ENCODE measurements around the gene GRIFIN.
A peak's percentile ranks its signal among the peaks of the same experiment; 100 is the strongest.
"Not testable (repeated sequence)": the region's sequence is repeated elsewhere in the genome, so short reads cannot be mapped to it uniquely, and the experiment has no call there.

Gene GRIFIN

GRCh38 chr7:2461268-2462026, 14.8 kb downstream of the GRIFIN start:
- no peak for DNase-seq (ENCODE audit: low read depth in 2 of 3, low spot score in 2 of 3)

GRCh38 chr7:2460641-2461040, 15.6 kb downstream of the GRIFIN start:
- DNase-seq (ENCODE audit: low read depth in 2 of 3, low spot score in 2 of 3) = no peak

GRCh38 chr7:2460188-2460587, 16.0 kb downstream of the GRIFIN start:
- no peak for DNase-seq (ENCODE audit: low read depth in 2 of 3, low spot score in 2 of 3)

- no peak for DNase-seq (ENCODE audit: low read depth in 2 of 3, low spot score in 2 of 3)
Measured at GRCh38 chr7:2459674-2460073, 16.5 kb downstream of the GRIFIN start.

GRCh38 chr7:2453849-2454248, 22.3 kb downstream of the GRIFIN start:
- DNase-seq (ENCODE audit: low read depth in 2 of 3, low spot score in 2 of 3) = not testable (repeated sequence)

- no peak for DNase-seq (ENCODE audit: low read depth in 2 of 3, low spot score in 2 of 3)
Measured at GRCh38 chr7:2452643-2453270, 23.4 kb downstream of the GRIFIN start.

GRCh38 chr7:2452074-2452507, 24.1 kb downstream of the GRIFIN start:
- no peak for DNase-seq (ENCODE audit: low read depth in 2 of 3, low spot score in 2 of 3)

GRCh38 chr7:2451171-2452073, 24.8 kb downstream of the GRIFIN start:
- DNase-seq (ENCODE audit: low read depth in 2 of 3, low spot score in 2 of 3) = peak; percentile 48 to 87 (median 85)

GRCh38 chr7:2450198-2451107, 25.7 kb downstream of the GRIFIN start:
- DNase-seq (ENCODE audit: low read depth in 2 of 3, low spot score in 2 of 3) = no peak

- DNase-seq (ENCODE audit: low read depth in 2 of 3, low spot score in 2 of 3) = no peak
Measured at GRCh38 chr7:2446676-2447075, 29.5 kb downstream of the GRIFIN start.

GRCh38 chr7:2445898-2446555, 30.2 kb downstream of the GRIFIN start:
- no peak for DNase-seq (ENCODE audit: low read depth in 2 of 3, low spot score in 2 of 3)

GRCh38 chr7:2445047-2445446, 31.2 kb downstream of the GRIFIN start:
- no peak for DNase-seq (ENCODE audit: low read depth in 2 of 3, low spot score in 2 of 3)

GRCh38 chr7:2444476-2444875, 31.7 kb downstream of the GRIFIN start:
- DNase-seq (ENCODE audit: low read depth in 2 of 3, low spot score in 2 of 3) = no peak

GRCh38 chr7:2443491-2443890, 32.7 kb downstream of the GRIFIN start:
- DNase-seq (ENCODE audit: low read depth in 2 of 3, low spot score in 2 of 3) = no peak

GRCh38 chr7:2441430-2442058, 34.7 kb downstream of the GRIFIN start:
- no peak for DNase-seq (ENCODE audit: low read depth in 2 of 3, low spot score in 2 of 3)

GRCh38 chr7:2440608-2441245, 35.5 kb downstream of the GRIFIN start:
- DNase-seq (ENCODE audit: low read depth in 2 of 3, low spot score in 2 of 3) = no peak

- DNase-seq (ENCODE audit: low read depth in 2 of 3, low spot score in 2 of 3) = no peak
Measured at GRCh38 chr7:2438775-2439174, 37.4 kb downstream of the GRIFIN start.

GRCh38 chr7:2438186-2438585, 38.0 kb downstream of the GRIFIN start:
- no peak for DNase-seq (ENCODE audit: low read depth in 2 of 3, low spot score in 2 of 3)

- DNase-seq (ENCODE audit: low read depth in 2 of 3, low spot score in 2 of 3) = no peak
Measured at GRCh38 chr7:2437537-2438148, 38.6 kb downstream of the GRIFIN start.
